Keratinocyte (primary cell): ENCODE data around the gene DLGAP1. TPM values are rescaled to one million over a fixed set of nuclear protein-coding genes. Genes with fewer than 3 reads are reported as not detected.

ENCODE experiments used
- DNase-seq: peaks from one replicate; pipeline ENCODE4 v3.0.0-alpha.2; 2011; ENCODE audit warnings: low read depth, missing footprints, low spot score
- FAIRE-seq: peaks from 2 replicates; lab custom pipeline; 2011; peaks lifted over from hg19 to GRCh38; lab: Jason Lieb, UNC
- H2AFZ ChIP-seq: 2 replicates; pipeline ENCODE4 v1.6.0; 2012; ENCODE audit warnings: low read length, control low read depth, inconsistent platforms; ENCODE audit not compliant: control insufficient read depth
- H3K27ac ChIP-seq: 2 replicates; pipeline ENCODE4 v1.5.1; 2011; ENCODE audit warnings: low read length; ENCODE audit not compliant: control insufficient read depth, insufficient read depth
- H3K27me3 ChIP-seq: 3 replicates; pipeline ENCODE4 v1.6.0; 2011; ENCODE audit warnings: low read length; ENCODE audit not compliant: control insufficient read depth, insufficient read depth; ENCODE audit errors: extremely low read depth
- H3K36me3 ChIP-seq, 2 experiments: 2 replicates in 1 of 2; 3 replicates in 1 of 2; pipeline ENCODE4 v1.5.1; 2011; ENCODE audit warnings: low read length in 2 of 2, mild to moderate bottlenecking in 1 of 2; ENCODE audit not compliant: control insufficient read depth in 2 of 2, insufficient read depth in 2 of 2; ENCODE audit errors: extremely low read depth in 1 of 2
- H3K4me1 ChIP-seq: 3 replicates; pipeline ENCODE4 v1.5.1; 2011; ENCODE audit warnings: low read length; ENCODE audit not compliant: control insufficient read depth, insufficient read depth; ENCODE audit errors: extremely low read depth
- H3K4me2 ChIP-seq: 3 replicates; pipeline ENCODE4 v1.6.0; 2011; ENCODE audit warnings: low read depth, low read length; ENCODE audit not compliant: control insufficient read depth, insufficient read depth; ENCODE audit errors: extremely low read depth
- H3K4me3 ChIP-seq, 3 experiments: fragments of 200-600 bp in 1 of 3; sonication (generic) in 1 of 3; 2 replicates in 2 of 3; 3 replicates in 1 of 3; pipeline ENCODE4 v1.5.1; 2011 to 2016; ENCODE audit warnings: low read length in 3 of 3, mild to moderate bottlenecking in 3 of 3, control low read depth in 2 of 3, inconsistent platforms in 1 of 3, low read depth in 1 of 3, mixed read lengths in 1 of 3, mixed run types in 1 of 3, moderate library complexity in 1 of 3; ENCODE audit not compliant: control insufficient read depth in 2 of 3, insufficient read depth in 2 of 3; ENCODE audit errors: extremely low read depth in 1 of 3
- H3K79me2 ChIP-seq: 2 replicates; pipeline ENCODE4 v1.6.0; 2012; ENCODE audit warnings: low read length; ENCODE audit not compliant: control insufficient read depth, insufficient read depth
- H3K9ac ChIP-seq: 3 replicates; pipeline ENCODE4 v1.6.0; 2011; ENCODE audit warnings: low read length; ENCODE audit not compliant: control insufficient read depth, insufficient read depth; ENCODE audit errors: extremely low read depth
- H3K9me1 ChIP-seq: 3 replicates; pipeline ENCODE4 v1.6.0; 2011; ENCODE audit warnings: low read length; ENCODE audit not compliant: control insufficient read depth, insufficient read depth; ENCODE audit errors: extremely low read depth
- H3K9me3 ChIP-seq: 2 replicates; pipeline ENCODE4 v1.5.1; 2012; ENCODE audit warnings: low read depth, low read length; ENCODE audit not compliant: control insufficient read depth
- H4K20me1 ChIP-seq: 3 replicates; pipeline ENCODE4 v1.6.0; 2011; ENCODE audit warnings: low read length; ENCODE audit not compliant: control insufficient read depth, insufficient read depth; ENCODE audit errors: extremely low read depth
- CTCF ChIP-seq, 3 experiments: IDR thresholded peaks in 1 of 3; conservative IDR thresholded peaks in 1 of 3; optimal IDR thresholded peaks in 1 of 3; 2 replicates in 2 of 3; 3 replicates in 1 of 3; pipeline versions ENCODE3 to v1.5.1; 2011; ENCODE audit warnings: low read length in 3 of 3, mild to moderate bottlenecking in 3 of 3, moderate library complexity in 2 of 3, control low read depth in 1 of 3, inconsistent platforms in 1 of 3; ENCODE audit not compliant: insufficient read depth in 2 of 3; ENCODE audit errors: extremely low read depth in 1 of 3
- EZH2 ChIP-seq: IDR thresholded peaks from one replicate; pipeline ENCODE4 v1.6.1; 2012; ENCODE audit warnings: inconsistent platforms, mild to moderate bottlenecking, low read length, moderate library complexity
- dilution Hi-C: fragments of 300-500 bp; cut with MboI; formaldehyde crosslinking; loops from one replicate; pipeline ENCODE4 v1.7.0; 2020; ENCODE audit warnings: low sequenced_read_pairs; ENCODE audit not compliant: extremely low pct_ligation_motif_present
- polyA plus RNA-seq, 5 experiments: library from polyadenylated mRNA; depleted of rRNA in 3 of 5; stranded (reverse) in 3 of 5; stranded (forward) in 1 of 5; unstranded in 1 of 5; fragments of >200 nt; gene quantifications; 1 replicate in 1 of 5; 2 replicates in 3 of 5; 3 replicates in 1 of 5; pipeline versions ENCODE4 v1.2.1 to v1.2.3, GENCODE V29; 2011 to 2012; ENCODE audit warnings: missing spikeins in 2 of 5, low read depth in 1 of 5, low replicate concordance in 1 of 5

DLGAP1 gene
- polyA plus RNA-seq, 1 donor (not counting 4 experiments of a cell fraction or from before 2014, with no cell fraction given) = not detected

- H4K20me1 ChIP-seq = no peaks in the 10 kb centered on the region
- no peaks in the 10 kb centered on the region for H3K9me1 ChIP-seq
- H3K9ac ChIP-seq = no peak overlapping the region
- no peak overlapping the region for H3K4me2 ChIP-seq
- FAIRE-seq (no peak), DNase-seq (no peak)
- no peaks in the 10 kb centered on the region for H3K27me3 ChIP-seq
- no peaks in the 10 kb centered on the region for H3K9me3 ChIP-seq
- no peaks in the 10 kb centered on the region for H3K4me1 ChIP-seq
- H2AFZ ChIP-seq = no peak overlapping the region
- H3K79me2 ChIP-seq = no peaks in the 10 kb centered on the region
- dilution Hi-C loops = no loop called here
- TF ChIP-seq CTCF (optimal IDR thresholded peaks at IDR 0.05 in 1 of 3, IDR thresholded peaks at IDR 0.05 in 1 of 3, conservative IDR thresholded peaks at IDR 0.05 in 1 of 3; ENCODE audit: extremely low read depth in 1 of 3, insufficient read depth in 2 of 3, low read length in 3 of 3) (no peak), EZH2 (no peak)
- H3K4me3 ChIP-seq = no peak overlapping the region
- H3K36me3 ChIP-seq = no peaks in the 10 kb centered on the region
- H3K27ac ChIP-seq = no peak overlapping the region
Observed at GRCh38 chr18:4058179-4058578, 396.9 kb downstream of the DLGAP1 start.

- no peaks in the 10 kb centered on the region for H3K4me1 ChIP-seq
- H3K9me3 ChIP-seq = no peaks in the 10 kb centered on the region
- no peaks in the 10 kb centered on the region for H3K9me1 ChIP-seq
- no peak overlapping the region for H3K9ac ChIP-seq
- dilution Hi-C loops = no loop called here
- H3K79me2 ChIP-seq = no peaks in the 10 kb centered on the region
- no peak for TF ChIP-seq CTCF (optimal IDR thresholded peaks at IDR 0.05 in 1 of 3, IDR thresholded peaks at IDR 0.05 in 1 of 3, conservative IDR thresholded peaks at IDR 0.05 in 1 of 3; ENCODE audit: extremely low read depth in 1 of 3, insufficient read depth in 2 of 3, low read length in 3 of 3)
- no peak for TF ChIP-seq EZH2
- FAIRE-seq (no peak), DNase-seq (no peak)
- H3K27me3 ChIP-seq = no peaks in the 10 kb centered on the region
- H3K36me3 ChIP-seq = no peaks in the 10 kb centered on the region
- H4K20me1 ChIP-seq = no peaks in the 10 kb centered on the region
- H2AFZ ChIP-seq = no peak overlapping the region
- no peak overlapping the region for H3K4me3 ChIP-seq
- no peak overlapping the region for H3K27ac ChIP-seq
- no peak overlapping the region for H3K4me2 ChIP-seq
Observed at GRCh38 chr18:4040391-4041092, 414.6 kb downstream of the DLGAP1 start.
